ENCODE data around the gene AKAP9.
"Not testable (repeated sequence)": the region's sequence is repeated elsewhere in the genome, so short reads cannot be mapped to it uniquely, and the experiment has no call there.

Gene AKAP9

DNA sequence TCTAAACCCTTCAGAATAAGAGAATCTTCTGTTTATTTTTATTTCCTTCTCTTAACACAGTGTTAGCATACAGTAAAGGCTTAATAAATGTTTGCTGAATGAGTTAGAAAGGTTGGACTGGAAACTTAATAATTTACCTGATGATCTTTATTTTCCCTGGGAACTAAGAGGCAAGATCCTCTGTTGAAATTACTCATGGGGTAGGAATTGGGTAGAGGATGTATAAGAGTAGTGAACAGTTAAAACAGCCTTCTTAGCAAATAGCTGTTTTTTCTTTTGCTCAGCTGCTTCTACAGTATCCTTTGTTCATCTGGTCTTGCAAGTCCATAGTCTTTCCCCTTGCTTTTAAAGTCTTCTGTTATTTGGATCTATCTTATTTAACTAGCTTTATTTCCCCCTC is 80.0 kb downstream of the AKAP9 start:
- no peak overlapping the region for H3K9ac ChIP-seq (ENCODE audit: low read length)
- peaks cover 27% of the 10 kb centered on the region for H3K36me3 ChIP-seq (ENCODE audit: insufficient read depth, low read length)
- H3K27me3 ChIP-seq (ENCODE audit: control insufficient read depth in 1 of 2, insufficient read depth in 2 of 2, low read length in 2 of 2), result no peaks in the 10 kb centered on the region
- H3K4me3 ChIP-seq (ENCODE audit: low read depth in 1 of 2, low read length in 2 of 2), result no peak overlapping the region
- H3K4me1 ChIP-seq (ENCODE audit: insufficient read depth, low read length), result no peaks in the 10 kb centered on the region
- H3K9me3 ChIP-seq (ENCODE audit: low read length), result no peaks in the 10 kb centered on the region
- H3K27ac ChIP-seq (ENCODE audit: low read depth, low read length), result no peak overlapping the region

DNA sequence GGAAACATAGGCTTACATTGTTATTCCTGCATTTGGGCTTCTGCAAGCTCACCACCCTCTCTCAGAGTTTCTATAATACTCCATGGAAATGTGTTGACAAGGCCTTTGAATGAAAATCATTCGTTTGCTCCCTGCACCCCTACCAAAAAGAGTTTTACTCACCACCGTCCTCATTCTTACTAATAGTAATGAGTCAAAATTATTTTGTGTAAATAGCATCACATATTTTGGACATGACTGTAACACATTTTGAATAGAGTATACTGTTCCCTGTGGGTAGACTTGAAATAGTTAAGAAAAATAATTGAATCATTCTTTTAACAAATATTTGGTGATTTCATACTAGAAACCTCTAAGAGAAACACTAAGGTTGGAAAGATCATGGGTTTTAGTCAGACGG is 84.6 kb downstream of the AKAP9 start:
- Histone ChIP-seq H3K4me3 (ENCODE audit: low read depth in 1 of 2, low read length in 2 of 2) (no peak overlapping the region), H3K9ac (ENCODE audit: low read length) (no peak overlapping the region), H3K9me3 (ENCODE audit: low read length) (no peaks in the 10 kb centered on the region), H3K27ac (ENCODE audit: low read depth, low read length) (no peak overlapping the region), H3K27me3 (ENCODE audit: control insufficient read depth in 1 of 2, insufficient read depth in 2 of 2, low read length in 2 of 2) (no peaks in the 10 kb centered on the region), H3K36me3 (ENCODE audit: insufficient read depth, low read length) (peaks cover 26% of the 10 kb centered on the region), H3K4me1 (ENCODE audit: insufficient read depth, low read length) (no peaks in the 10 kb centered on the region)

DNA sequence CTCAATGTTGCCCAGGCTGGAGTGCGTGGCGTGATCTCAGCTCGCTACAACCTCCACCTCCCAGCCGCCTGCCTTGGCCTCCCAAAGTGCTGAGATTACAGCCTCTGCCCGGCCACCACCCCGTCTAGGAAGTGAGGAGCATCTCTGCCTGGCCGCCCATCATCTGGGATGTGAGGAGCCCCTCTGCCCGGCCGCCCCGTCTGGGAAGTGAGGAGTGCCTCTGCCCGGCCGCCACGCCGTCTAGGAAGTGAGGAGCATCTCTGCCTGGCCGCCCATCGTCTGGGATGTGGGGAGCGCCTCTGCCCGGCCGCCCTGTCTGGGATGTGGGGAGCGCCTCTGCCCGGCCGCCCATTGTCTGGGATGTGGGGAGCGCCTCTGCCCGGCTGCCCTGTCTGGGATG is 86.0 kb downstream of the AKAP9 start:
- H3K9ac ChIP-seq (ENCODE audit: low read length); H3K4me1 ChIP-seq (ENCODE audit: insufficient read depth, low read length); H3K27ac ChIP-seq (ENCODE audit: low read depth, low read length); H3K27me3 ChIP-seq (ENCODE audit: control insufficient read depth in 1 of 2, insufficient read depth in 2 of 2, low read length in 2 of 2); H3K4me3 ChIP-seq (ENCODE audit: low read depth in 1 of 2, low read length in 2 of 2); H3K9me3 ChIP-seq (ENCODE audit: low read length): not testable (repeated sequence)
- H3K36me3 ChIP-seq (ENCODE audit: insufficient read depth, low read length), result peaks cover 26% of the 10 kb centered on the region

DNA sequence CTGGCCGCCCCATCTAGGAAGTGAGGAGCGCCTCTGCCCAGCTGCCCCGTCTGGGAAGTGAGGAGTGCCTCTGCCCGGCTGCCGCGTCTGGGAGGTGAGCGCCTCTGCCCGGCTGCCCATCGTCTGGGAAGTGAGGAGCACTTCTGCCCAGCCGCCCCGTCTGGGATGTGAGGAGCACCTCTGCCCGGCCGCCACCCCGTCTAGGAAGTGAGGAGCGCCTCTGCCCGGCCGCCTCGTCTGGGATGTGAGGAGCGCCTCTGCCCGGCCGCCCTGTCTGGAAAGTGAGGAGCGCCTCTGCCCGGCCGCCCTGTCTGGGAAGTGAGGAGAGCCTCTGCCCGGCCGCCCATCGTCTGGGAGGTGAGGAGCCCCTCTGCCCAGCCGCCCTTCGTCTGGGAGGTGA is 86.5 kb downstream of the AKAP9 start:
- not testable (repeated sequence) for H3K27me3 ChIP-seq (ENCODE audit: control insufficient read depth in 1 of 2, insufficient read depth in 2 of 2, low read length in 2 of 2); H3K4me3 ChIP-seq (ENCODE audit: low read depth in 1 of 2, low read length in 2 of 2); H3K9me3 ChIP-seq (ENCODE audit: low read length); H3K9ac ChIP-seq (ENCODE audit: low read length); H3K27ac ChIP-seq (ENCODE audit: low read depth, low read length); H3K4me1 ChIP-seq (ENCODE audit: insufficient read depth, low read length)
- peaks cover 26% of the 10 kb centered on the region for H3K36me3 ChIP-seq (ENCODE audit: insufficient read depth, low read length)

DNA sequence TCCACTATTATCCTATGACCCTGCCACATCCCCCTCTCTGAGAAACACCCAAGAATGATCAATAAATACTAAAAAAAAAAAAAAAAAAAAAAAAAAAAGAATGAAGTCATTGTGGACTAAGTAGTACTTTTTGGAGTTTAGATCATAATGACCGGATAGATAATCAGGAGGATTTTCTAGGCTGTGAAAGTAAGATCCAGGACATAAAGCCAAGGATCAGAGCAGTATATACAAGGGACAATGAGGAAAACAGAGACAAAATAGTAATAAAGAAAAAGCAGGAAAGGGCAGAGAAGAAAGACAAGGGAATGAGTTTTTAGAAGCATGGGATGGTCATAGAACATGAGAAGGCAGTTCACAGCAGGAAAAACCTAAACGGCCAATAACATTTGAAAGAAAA is 87.6 kb downstream of the AKAP9 start:
- Histone ChIP-seq H3K36me3 (ENCODE audit: insufficient read depth, low read length) (peaks cover 19% of the 10 kb centered on the region), H3K4me1 (ENCODE audit: insufficient read depth, low read length) (no peaks in the 10 kb centered on the region), H3K9ac (ENCODE audit: low read length) (no peak overlapping the region), H3K9me3 (ENCODE audit: low read length) (no peaks in the 10 kb centered on the region), H3K27ac (ENCODE audit: low read depth, low read length) (no peak overlapping the region), H3K4me3 (ENCODE audit: low read depth in 1 of 2, low read length in 2 of 2) (no peak overlapping the region), H3K27me3 (ENCODE audit: control insufficient read depth in 1 of 2, insufficient read depth in 2 of 2, low read length in 2 of 2) (no peaks in the 10 kb centered on the region)

DNA sequence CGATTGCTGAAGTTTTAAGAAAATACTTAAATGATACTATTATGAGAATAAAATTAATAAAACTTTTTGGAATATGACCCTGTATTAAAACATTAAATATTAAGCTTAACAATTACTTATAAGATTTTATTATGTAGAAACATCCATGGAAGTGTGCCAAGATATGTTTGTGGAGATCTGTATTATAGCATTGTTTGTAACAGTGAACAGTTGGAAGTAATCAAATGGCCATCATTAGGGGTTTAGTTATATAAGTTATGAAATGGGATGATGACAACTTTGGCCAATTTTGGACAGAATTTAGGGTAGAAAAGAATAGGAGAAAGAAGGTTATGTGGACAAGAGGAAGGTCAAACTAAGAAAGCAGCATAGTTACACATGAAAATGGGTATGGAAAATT is 88.0 kb downstream of the AKAP9 start:
- Histone ChIP-seq H3K9ac (ENCODE audit: low read length) (no peak overlapping the region), H3K9me3 (ENCODE audit: low read length) (no peaks in the 10 kb centered on the region), H3K4me1 (ENCODE audit: insufficient read depth, low read length) (no peaks in the 10 kb centered on the region), H3K27ac (ENCODE audit: low read depth, low read length) (no peak overlapping the region), H3K36me3 (ENCODE audit: insufficient read depth, low read length) (peaks cover 15% of the 10 kb centered on the region), H3K4me3 (ENCODE audit: low read depth in 1 of 2, low read length in 2 of 2) (no peak overlapping the region), H3K27me3 (ENCODE audit: control insufficient read depth in 1 of 2, insufficient read depth in 2 of 2, low read length in 2 of 2) (no peaks in the 10 kb centered on the region)

DNA sequence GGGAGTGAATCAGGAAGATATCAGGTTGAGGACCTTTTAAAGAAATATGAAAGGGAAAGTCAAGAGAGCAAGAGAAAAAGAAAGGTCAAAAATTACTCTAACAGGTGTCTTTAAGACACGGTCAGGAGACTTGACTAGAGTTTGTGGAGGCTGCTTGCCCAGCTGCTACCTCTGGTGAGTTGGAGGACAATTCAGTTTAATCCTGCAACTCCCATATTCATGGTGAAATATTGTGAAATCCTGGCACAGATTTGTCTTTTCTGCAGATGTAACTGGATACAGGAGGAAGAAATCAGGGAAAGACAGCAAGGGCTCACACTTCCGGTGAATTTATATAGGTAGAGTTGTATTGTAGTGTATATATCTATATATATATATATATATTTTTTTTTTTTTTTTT is 93.5 kb downstream of the AKAP9 start:
- Histone ChIP-seq H3K4me1 (ENCODE audit: insufficient read depth, low read length) (no peaks in the 10 kb centered on the region), H3K4me3 (ENCODE audit: low read depth in 1 of 2, low read length in 2 of 2) (no peak overlapping the region), H3K9ac (ENCODE audit: low read length) (no peak overlapping the region), H3K36me3 (ENCODE audit: insufficient read depth, low read length) (peaks cover 12% of the 10 kb centered on the region), H3K9me3 (ENCODE audit: low read length) (no peaks in the 10 kb centered on the region), H3K27ac (ENCODE audit: low read depth, low read length) (no peak overlapping the region), H3K27me3 (ENCODE audit: control insufficient read depth in 1 of 2, insufficient read depth in 2 of 2, low read length in 2 of 2) (no peaks in the 10 kb centered on the region)

DNA sequence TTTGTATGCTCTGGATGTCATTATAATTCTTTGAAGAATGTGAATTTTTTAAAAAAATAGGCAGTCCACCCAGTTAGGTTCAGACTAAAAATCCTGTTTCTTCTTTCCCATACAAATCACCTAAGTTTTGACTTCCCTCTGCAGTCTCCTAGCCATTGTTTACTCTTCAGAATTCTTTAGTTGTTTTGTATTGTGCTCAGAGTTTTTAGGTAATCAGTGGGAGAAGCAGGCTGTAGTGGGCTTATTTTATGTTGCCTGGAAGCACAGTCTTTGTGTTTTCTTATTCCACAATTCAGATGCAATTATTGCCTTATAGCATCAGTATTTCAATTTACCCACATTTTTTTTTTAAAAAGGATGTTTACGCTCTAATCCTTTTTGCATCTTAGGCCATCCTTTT is 94.9 kb downstream of the AKAP9 start:
- no peak overlapping the region for H3K9ac ChIP-seq (ENCODE audit: low read length)
- peaks cover 8% of the 10 kb centered on the region for H3K36me3 ChIP-seq (ENCODE audit: insufficient read depth, low read length)
- H3K27me3 ChIP-seq (ENCODE audit: control insufficient read depth in 1 of 2, insufficient read depth in 2 of 2, low read length in 2 of 2), result no peaks in the 10 kb centered on the region
- no peak overlapping the region for H3K4me3 ChIP-seq (ENCODE audit: low read depth in 1 of 2, low read length in 2 of 2)
- no peak overlapping the region for H3K27ac ChIP-seq (ENCODE audit: low read depth, low read length)
- no peaks in the 10 kb centered on the region for H3K4me1 ChIP-seq (ENCODE audit: insufficient read depth, low read length)
- no peaks in the 10 kb centered on the region for H3K9me3 ChIP-seq (ENCODE audit: low read length)

DNA sequence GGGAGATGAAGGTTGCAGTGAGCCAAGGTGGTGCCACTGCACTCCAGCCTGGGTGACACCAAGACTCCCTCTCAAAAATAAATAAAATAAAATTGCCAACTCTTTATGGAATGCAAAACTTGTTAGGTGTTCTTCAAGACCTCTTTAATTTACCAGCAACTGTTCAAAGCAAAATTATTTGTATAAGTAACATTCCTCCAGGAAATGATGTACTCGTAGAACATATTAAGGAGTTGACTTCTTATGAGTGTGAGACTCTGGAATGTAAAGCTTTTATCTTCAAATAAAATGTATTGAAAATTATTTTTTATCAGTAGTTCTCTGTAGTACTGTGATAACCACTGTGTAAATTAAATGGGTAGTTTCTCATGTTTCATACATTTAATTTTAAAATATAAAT is 99.2 kb downstream of the AKAP9 start:
- Histone ChIP-seq H3K36me3 (ENCODE audit: insufficient read depth, low read length) (peaks cover 23% of the 10 kb centered on the region), H3K4me3 (ENCODE audit: low read depth in 1 of 2, low read length in 2 of 2) (no peak overlapping the region), H3K4me1 (ENCODE audit: insufficient read depth, low read length) (peaks cover 5% of the 10 kb centered on the region)

DNA sequence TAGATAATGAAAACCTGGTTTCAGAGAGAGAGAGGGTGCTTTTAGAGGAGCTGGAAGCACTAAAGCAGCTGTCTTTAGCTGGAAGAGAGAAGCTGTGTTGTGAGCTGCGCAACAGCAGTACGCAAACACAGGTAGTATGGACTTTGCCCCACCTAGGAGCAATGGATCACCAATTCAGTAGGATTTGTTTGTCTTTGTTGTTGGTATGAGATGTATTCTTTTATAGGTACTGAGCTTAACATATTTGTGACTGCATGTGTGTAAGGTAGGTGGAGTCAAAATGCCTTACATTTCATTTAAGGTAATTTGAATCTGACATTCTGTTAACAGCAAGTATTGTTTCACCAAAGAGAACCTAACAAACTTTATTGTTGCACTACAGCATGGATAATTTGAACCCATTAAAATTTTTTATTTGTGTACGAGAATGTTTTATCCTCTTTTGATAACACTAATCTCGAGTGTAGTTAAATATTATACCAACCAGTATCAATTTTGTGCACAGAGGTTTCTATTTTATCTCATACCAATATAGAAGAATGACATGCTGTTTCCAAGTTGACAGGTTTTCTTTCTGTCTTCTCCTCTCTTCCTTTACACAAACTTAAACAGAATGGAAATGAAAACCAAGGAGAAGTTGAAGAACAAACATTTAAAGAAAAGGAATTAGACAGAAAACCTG is 101.5 kb downstream of the AKAP9 start:
- Histone ChIP-seq H3K9ac (ENCODE audit: low read length) (no peak overlapping the region), H3K9me3 (ENCODE audit: low read length) (no peaks in the 10 kb centered on the region), H3K27me3 (ENCODE audit: control insufficient read depth in 1 of 2, insufficient read depth in 2 of 2, low read length in 2 of 2) (no peaks in the 10 kb centered on the region), H3K27ac (ENCODE audit: low read depth, low read length) (no peak overlapping the region), H3K4me1 (ENCODE audit: insufficient read depth, low read length) (peaks cover 5% of the 10 kb centered on the region), H3K4me3 (ENCODE audit: low read depth in 1 of 2, low read length in 2 of 2) (no peak overlapping the region), H3K36me3 (ENCODE audit: insufficient read depth, low read length) (peaks cover 36% of the 10 kb centered on the region)

More for the DNA sequence above, 99.2 kb downstream of the AKAP9 start:
- no peaks in the 10 kb centered on the region for H3K27me3 ChIP-seq (ENCODE audit: control insufficient read depth in 1 of 2, insufficient read depth in 2 of 2, low read length in 2 of 2)
- H3K27ac ChIP-seq (ENCODE audit: low read depth, low read length), result no peak overlapping the region
- H3K9ac ChIP-seq (ENCODE audit: low read length), result no peak overlapping the region
- H3K9me3 ChIP-seq (ENCODE audit: low read length), result no peaks in the 10 kb centered on the region

DNA sequence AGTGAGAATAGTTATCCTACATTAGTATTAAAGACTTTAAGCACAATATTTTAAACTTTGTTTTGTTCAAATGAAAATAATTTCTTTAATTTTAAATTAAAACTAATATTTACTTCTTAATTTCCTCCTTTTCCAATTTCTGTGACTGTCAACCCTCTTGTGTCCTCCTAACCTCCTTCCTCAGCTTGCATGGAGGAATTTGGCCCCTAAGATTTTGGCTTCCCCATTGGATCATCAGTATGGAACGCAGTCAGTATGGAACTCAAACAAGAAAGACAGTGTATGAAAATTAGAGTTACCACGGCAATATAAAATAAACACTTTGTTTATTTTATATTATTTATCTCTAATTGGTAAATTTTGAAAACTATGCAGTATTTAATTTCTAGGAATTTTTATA is 102.4 kb downstream of the AKAP9 start:
- Histone ChIP-seq H3K4me3 (ENCODE audit: low read depth in 1 of 2, low read length in 2 of 2) (no peak overlapping the region), H3K27me3 (ENCODE audit: control insufficient read depth in 1 of 2, insufficient read depth in 2 of 2, low read length in 2 of 2) (no peaks in the 10 kb centered on the region), H3K36me3 (ENCODE audit: insufficient read depth, low read length) (peaks cover 41% of the 10 kb centered on the region), H3K27ac (ENCODE audit: low read depth, low read length) (no peak overlapping the region), H3K4me1 (ENCODE audit: insufficient read depth, low read length) (peaks cover 5% of the 10 kb centered on the region), H3K9ac (ENCODE audit: low read length) (no peak overlapping the region), H3K9me3 (ENCODE audit: low read length) (no peaks in the 10 kb centered on the region)

DNA sequence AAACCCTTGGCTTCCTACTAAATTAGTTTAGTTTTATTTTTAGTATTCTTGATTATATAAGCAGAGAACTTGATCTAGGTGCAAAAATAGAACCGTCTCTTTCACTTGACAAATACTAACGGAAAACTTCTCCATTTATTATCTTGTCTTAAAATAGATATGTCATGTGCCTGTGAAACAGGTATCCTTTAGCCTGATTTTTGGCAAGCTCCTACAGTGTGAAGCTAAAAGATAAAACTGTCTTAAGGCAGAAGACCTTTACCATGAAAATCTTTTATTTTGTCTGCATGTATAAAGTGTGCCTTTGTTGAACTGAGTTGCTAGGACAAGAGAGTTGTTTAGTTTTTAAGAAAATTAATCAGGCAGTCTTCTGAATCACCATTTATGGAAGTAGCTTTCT is 103.0 kb downstream of the AKAP9 start:
- Histone ChIP-seq H3K4me3 (ENCODE audit: low read depth in 1 of 2, low read length in 2 of 2) (no peak overlapping the region), H3K27me3 (ENCODE audit: control insufficient read depth in 1 of 2, insufficient read depth in 2 of 2, low read length in 2 of 2) (no peaks in the 10 kb centered on the region), H3K4me1 (ENCODE audit: insufficient read depth, low read length) (peaks cover 5% of the 10 kb centered on the region), H3K9ac (ENCODE audit: low read length) (no peak overlapping the region), H3K27ac (ENCODE audit: low read depth, low read length) (no peak overlapping the region), H3K9me3 (ENCODE audit: low read length) (no peaks in the 10 kb centered on the region), H3K36me3 (ENCODE audit: insufficient read depth, low read length) (peaks cover 40% of the 10 kb centered on the region)

All from muscle layer of colon (tissue), 2 donors.